Mucosa of descending colon (tissue), 3 donors: ENCODE measurements around the gene ANP32A. TPM values are rescaled to one million over a fixed set of nuclear protein-coding genes. Genes with fewer than 3 reads are reported as not detected.
A peak's percentile ranks its signal among the peaks of the same experiment; 100 is the strongest.

Experiments
- ATAC-seq: fragments of 200-7000 bp; cut with Tn5 transposase; one replicate; pipeline ENCODE4 v1.9.1; 2020; ENCODE audit warnings: mild to moderate bottlenecking, moderate library complexity
- DNase-seq, 3 donors: peaks; one replicate each; pipeline ENCODE4 v3.0.0-alpha.2; 2020
- H3K36me3 ChIP-seq: fragments of 200-600 bp; one replicate; pipeline ENCODE4 v1.8.0; 2021; ENCODE audit warnings: low read depth, mild to moderate bottlenecking
- H3K4me1 ChIP-seq: fragments of 200-600 bp; one replicate; pipeline ENCODE4 v1.8.0; 2021; ENCODE audit warnings: low read depth, mild to moderate bottlenecking
- H3K4me3 ChIP-seq: fragments of 200-600 bp; one replicate; pipeline ENCODE4 v1.8.0; 2021; ENCODE audit warnings: mild to moderate bottlenecking
- H3K9me3 ChIP-seq: fragments of 200-600 bp; one replicate; pipeline ENCODE4 v1.8.0; 2021; ENCODE audit warnings: mild to moderate bottlenecking
- CTCF ChIP-seq: fragments of 200-600 bp; IDR thresholded peaks from one replicate; pipeline ENCODE4 v1.8.0; 2022; ENCODE audit warnings: antibody characterized with exemption, mild to moderate bottlenecking
- intact Hi-C, 2 donors: fragments of 100-400 bp; cut with DNase I in 1 of 2; cut with micrococcal nuclease in 1 of 2; formaldehyde crosslinking; loops; one replicate each; pipeline versions ENCODE4 v1.11.0 to v1.11.1; 2022; cut with DNase I, micrococcal nuclease
- total RNA-seq, 3 donors: library from RNA; stranded (reverse); fragmentation: NEBNext Ultra II Directional in 2 of 3; extraction: Animal tissue kit (Norgen Biotek cat#: 25700) in 2 of 3; gene quantifications; one replicate each; pipeline versions ENCODE4 v1.2.1 to v1.2.4, GENCODE V29; 2021 to 2023
- donor health status: DM: no; HTN: no; CAD: no; lungs with moderate emphysema.
- donor health status: DM: no; HTN: no; CAD: no.
- donor health status: DM: no; HTN: yes; CAD: no.

ANP32A gene
- total RNA-seq, 3 donors from 2014 or later = 101 to 113 (median 109) TPM

- peaks cover 8% of the 10 kb centered on the region for H3K4me1 ChIP-seq
- H3K4me3 ChIP-seq = no peak overlapping the region
- DNase-seq (no peak), ATAC-seq (no peak)
- TF ChIP-seq CTCF = no peak
- no peaks in the 10 kb centered on the region for H3K9me3 ChIP-seq
- intact Hi-C loops = no loop called here
- no peaks in the 10 kb centered on the region for H3K36me3 ChIP-seq
Observed at GRCh38 chr15:68823561-68823960, 2.9 kb upstream of the ANP32A start.

- intact Hi-C loops = no loop called here
Observed at GRCh38 chr15:68822818-68823217, 2.1 kb upstream of the ANP32A start.

GRCh38 chr15:68821841-68822381 lies 1.2 kb upstream of the ANP32A start:
- peak in 1 of 3 donors; percentile 36 for DNase-seq
- intact Hi-C loops = no loop called here
- ATAC-seq = peak; percentile 6
- TF ChIP-seq CTCF = no peak
- H3K4me3 ChIP-seq = no peak overlapping the region
- H3K9me3 ChIP-seq = no peaks in the 10 kb centered on the region
- H3K4me1 ChIP-seq = peaks cover 8% of the 10 kb centered on the region
- no peaks in the 10 kb centered on the region for H3K36me3 ChIP-seq

More at GRCh38 chr15:68822818-68823217, 2.1 kb upstream of the ANP32A start:
- TF ChIP-seq CTCF = no peak
- Histone ChIP-seq H3K4me3 (no peak overlapping the region), H3K4me1 (peaks cover 8% of the 10 kb centered on the region), H3K9me3 (no peaks in the 10 kb centered on the region), H3K36me3 (no peaks in the 10 kb centered on the region)
- no peak for DNase-seq
- no peak for ATAC-seq

GRCh38 chr15:68821190-68821840 lies 620 bp upstream of the ANP32A start:
- TF ChIP-seq CTCF = no peak
- H3K4me3 ChIP-seq = peak overlapping the region; percentile 82
- peak; percentile 7 for ATAC-seq
- H3K9me3 ChIP-seq = no peaks in the 10 kb centered on the region
- H3K36me3 ChIP-seq = no peaks in the 10 kb centered on the region
- DNase-seq = peak in 1 of 3 donors; percentile 44
- peaks cover 12% of the 10 kb centered on the region for H3K4me1 ChIP-seq
- intact Hi-C loops = no loop called here

- intact Hi-C loops = no loop called here
- H3K4me3 ChIP-seq = peak overlapping the region; percentile 82
- no peaks in the 10 kb centered on the region for H3K36me3 ChIP-seq
- peaks cover 21% of the 10 kb centered on the region for H3K4me1 ChIP-seq
- TF ChIP-seq CTCF = no peak
- no peaks in the 10 kb centered on the region for H3K9me3 ChIP-seq
- DNase-seq (peak; percentile 61 to 78 (median 68)), ATAC-seq (no peak)
Observed at GRCh38 chr15:68819495-68820294, 1.0 kb downstream of the ANP32A start.
